Endothelial cell (in vitro differentiated cells): ENCODE data around the gene PNPLA1. TPM values are rescaled to one million over a fixed set of nuclear protein-coding genes. Genes with fewer than 3 reads are reported as not detected.

Experiments used
- DNase-seq: peaks from one replicate; pipeline ENCODE4 v3.0.0; 2021; ENCODE audit warnings: low spot score
- H3K27ac Mint-ChIP-seq: one replicate; pipeline ENCODE4 v1.8.0; 2021; ENCODE audit warnings: mixed read lengths, inconsistent platforms; ENCODE audit not compliant: unreplicated experiment
- H3K27me3 Mint-ChIP-seq: one replicate; pipeline ENCODE4 v1.8.0; 2021; ENCODE audit warnings: mild to moderate bottlenecking, moderate library complexity, mixed read lengths, inconsistent platforms; ENCODE audit not compliant: unreplicated experiment
- H3K36me3 Mint-ChIP-seq: one replicate; pipeline ENCODE4 v1.8.0; 2021; ENCODE audit warnings: mild to moderate bottlenecking, low read depth, mixed read lengths, inconsistent platforms; ENCODE audit not compliant: unreplicated experiment
- H3K4me1 Mint-ChIP-seq: one replicate; pipeline ENCODE4 v1.8.0; 2021; ENCODE audit warnings: mild to moderate bottlenecking, mixed read lengths, inconsistent platforms; ENCODE audit not compliant: unreplicated experiment
- H3K4me3 Mint-ChIP-seq: one replicate; pipeline ENCODE4 v1.8.0; 2021; ENCODE audit warnings: mild to moderate bottlenecking, mixed read lengths, inconsistent platforms; ENCODE audit not compliant: unreplicated experiment
- H3K9me3 Mint-ChIP-seq: one replicate; pipeline ENCODE4 v1.8.0; 2021; ENCODE audit warnings: mixed read lengths, inconsistent platforms; ENCODE audit not compliant: unreplicated experiment
- CTCF ChIP-seq: fragments of 200-600 bp; sonication (generic); IDR thresholded peaks from one replicate; pipeline ENCODE4 v1.5.0; 2021; ENCODE audit warnings: antibody characterized with exemption; ENCODE audit not compliant: unreplicated experiment
- total RNA-seq: library from RNA; stranded (reverse); fragmentation: NEBNext Ultra II Directional; extraction: Animal tissue kit (Norgen Biotek cat#: 25700); gene quantifications from one replicate; pipeline ENCODE4 v1.2.1, GENCODE V29; 2021; ENCODE audit not compliant: unreplicated experiment

The PNPLA1 gene
- total RNA-seq, 1 donor from 2014 or later = not detected

GRCh38 chr6:36309203-36309602 is 39.3 kb downstream of the PNPLA1 start:
- no peak for DNase-seq
- Mint-ChIP-seq H3K36me3 (peaks cover 3% of the 10 kb centered on the region), H3K27me3 (peaks cover 4% of the 10 kb centered on the region), H3K4me3 (no peak overlapping the region), H3K27ac (no peak overlapping the region), H3K9me3 (no peaks in the 10 kb centered on the region), H3K4me1 (no peaks in the 10 kb centered on the region)
- no peak for TF ChIP-seq CTCF

GRCh38 chr6:36309900-36310299 is 40.0 kb downstream of the PNPLA1 start:
- Mint-ChIP-seq H3K9me3 (no peaks in the 10 kb centered on the region), H3K4me3 (no peak overlapping the region), H3K36me3 (peaks cover 3% of the 10 kb centered on the region), H3K4me1 (no peaks in the 10 kb centered on the region), H3K27me3 (peaks cover 4% of the 10 kb centered on the region), H3K27ac (no peak overlapping the region)
- DNase-seq = no peak
- no peak for TF ChIP-seq CTCF

DNA sequence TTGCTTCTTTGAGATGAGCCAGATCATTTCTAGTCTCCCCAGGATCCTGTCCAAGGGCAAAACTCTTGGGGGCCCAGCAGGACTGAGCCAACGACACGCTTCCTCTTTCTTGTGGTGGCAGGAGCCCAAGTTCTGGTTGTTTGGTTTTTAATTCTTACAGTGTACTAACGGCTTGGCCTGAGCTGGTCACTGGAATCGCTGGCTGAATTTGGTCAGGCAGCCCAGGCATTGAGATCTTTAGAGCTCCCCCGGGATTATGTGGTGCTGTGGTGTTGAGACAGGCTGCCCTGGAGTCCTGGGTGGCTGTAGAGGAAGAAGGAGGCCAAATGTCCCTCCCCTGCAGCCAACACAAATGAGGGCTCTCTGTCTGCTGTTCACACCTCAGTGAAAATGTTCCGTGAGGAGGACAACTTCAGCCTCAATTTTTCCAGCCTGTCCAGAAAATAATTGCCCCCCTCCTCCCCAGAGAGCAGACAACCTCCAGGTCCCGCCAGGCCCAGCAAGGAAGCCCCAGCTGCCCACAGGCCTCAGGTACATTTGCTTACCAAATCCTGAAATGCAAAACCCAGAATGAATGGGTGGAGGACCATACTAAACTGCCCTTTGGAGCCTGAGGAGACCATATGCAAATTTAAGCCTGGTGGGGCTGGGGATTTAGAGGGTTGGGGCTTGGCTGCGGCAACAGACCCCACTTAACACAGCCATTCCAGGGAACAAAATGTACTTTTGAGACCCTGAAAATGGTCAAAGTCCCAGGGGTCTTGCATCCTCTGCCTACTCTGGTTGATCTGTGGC is 43.2 kb downstream of the PNPLA1 start:
- Mint-ChIP-seq H3K27ac (no peak overlapping the region), H3K4me1 (no peaks in the 10 kb centered on the region), H3K9me3 (no peaks in the 10 kb centered on the region), H3K4me3 (no peak overlapping the region), H3K27me3 (peaks cover 4% of the 10 kb centered on the region), H3K36me3 (peaks cover 3% of the 10 kb centered on the region)
- TF ChIP-seq CTCF = no peak
- no peak for DNase-seq

DNA sequence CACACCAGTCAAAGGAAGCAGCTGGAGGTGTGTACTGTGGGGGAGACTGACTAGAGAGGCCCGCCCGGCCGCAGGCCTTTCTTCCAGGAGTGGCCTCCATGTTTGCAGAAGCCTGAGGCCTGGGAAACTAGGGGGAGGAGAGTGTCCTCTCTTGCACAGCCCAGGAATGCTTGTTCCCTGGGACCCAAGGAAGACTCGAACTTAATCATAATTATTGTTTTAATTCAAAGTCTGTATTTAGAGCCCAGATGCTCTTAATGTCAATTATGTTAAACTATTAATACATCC is 43.7 kb downstream of the PNPLA1 start:
- Mint-ChIP-seq H3K4me3 (no peak overlapping the region), H3K27me3 (peaks cover 4% of the 10 kb centered on the region), H3K36me3 (peaks cover 3% of the 10 kb centered on the region), H3K4me1 (no peaks in the 10 kb centered on the region), H3K9me3 (no peaks in the 10 kb centered on the region), H3K27ac (no peak overlapping the region)
- TF ChIP-seq CTCF = no peak
- no peak for DNase-seq

DNA sequence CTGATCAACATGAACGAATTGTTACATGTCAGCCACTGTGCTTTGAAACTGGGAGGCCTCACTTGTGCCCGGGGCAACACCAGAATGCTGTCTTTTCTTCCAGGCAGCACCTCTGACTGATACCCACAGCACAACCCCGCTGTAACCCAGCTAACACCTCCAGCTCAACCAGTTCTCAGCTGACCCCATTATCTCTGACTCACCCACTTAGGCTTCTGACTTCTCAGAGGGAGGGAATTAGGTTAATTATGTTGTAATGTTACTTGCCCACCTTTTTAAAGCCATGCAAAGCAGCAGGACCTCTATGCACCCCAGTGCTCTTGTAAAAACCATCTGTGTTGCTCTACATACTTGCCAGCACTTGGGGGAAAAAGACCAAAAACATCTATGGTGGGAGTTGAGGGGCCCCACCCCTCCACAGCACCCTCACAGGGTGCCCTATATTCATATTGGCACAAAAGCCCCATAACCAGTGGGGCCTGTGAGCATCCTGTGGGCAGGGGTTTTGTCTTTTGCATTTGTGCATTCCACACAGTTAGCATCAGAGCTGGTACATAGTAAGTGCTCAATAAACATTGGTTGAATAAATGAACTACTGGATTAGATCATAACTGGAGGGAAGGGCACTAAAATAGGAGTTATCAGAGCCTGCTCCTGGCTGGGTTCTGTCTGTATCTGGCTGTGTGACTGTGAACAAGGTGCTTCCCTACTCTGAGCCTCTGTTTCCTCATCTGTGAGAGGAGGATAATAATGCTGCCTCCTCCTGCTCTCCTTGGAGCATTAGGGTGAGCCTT is 44.6 kb downstream of the PNPLA1 start:
- no peaks in the 10 kb centered on the region for H3K9me3 Mint-ChIP-seq
- peaks cover 5% of the 10 kb centered on the region for H3K27me3 Mint-ChIP-seq
- H3K4me1 Mint-ChIP-seq = no peaks in the 10 kb centered on the region
- no peak overlapping the region for H3K4me3 Mint-ChIP-seq
- H3K36me3 Mint-ChIP-seq = peaks cover 3% of the 10 kb centered on the region
- TF ChIP-seq CTCF = no peak
- no peak overlapping the region for H3K27ac Mint-ChIP-seq
- DNase-seq = no peak
